Stimulated activated naive CD8-positive, alpha-beta T cell treated with anti-CD3 and anti-CD28 coated beads, Interleukin-15, Interleukin-2, amounts not matched to agents 100 ng/mL and 50 ng/mL, for 24 hours (primary cell): Measurements from ENCODE around the gene CD151.

ENCODE experiments used
- H3K27ac Mint-ChIP-seq: one replicate; pipeline ENCODE4 v1.8.0; 2021; ENCODE audit warnings: mild to moderate bottlenecking, mixed read lengths
- H3K27me3 Mint-ChIP-seq: one replicate; pipeline ENCODE4 v1.8.0; 2021; ENCODE audit warnings: mixed read lengths
- H3K36me3 Mint-ChIP-seq: one replicate; pipeline ENCODE4 v1.8.0; 2021; ENCODE audit warnings: low read depth, mixed read lengths
- H3K4me1 Mint-ChIP-seq: one replicate; pipeline ENCODE4 v1.8.0; 2021; ENCODE audit warnings: low read depth, mixed read lengths
- H3K4me3 Mint-ChIP-seq: one replicate; pipeline ENCODE4 v1.8.0; 2021; ENCODE audit warnings: mild to moderate bottlenecking, mixed read lengths
- H3K9me3 Mint-ChIP-seq: one replicate; pipeline ENCODE4 v1.8.0; 2021; ENCODE audit warnings: mixed read lengths

Gene CD151

DNA sequence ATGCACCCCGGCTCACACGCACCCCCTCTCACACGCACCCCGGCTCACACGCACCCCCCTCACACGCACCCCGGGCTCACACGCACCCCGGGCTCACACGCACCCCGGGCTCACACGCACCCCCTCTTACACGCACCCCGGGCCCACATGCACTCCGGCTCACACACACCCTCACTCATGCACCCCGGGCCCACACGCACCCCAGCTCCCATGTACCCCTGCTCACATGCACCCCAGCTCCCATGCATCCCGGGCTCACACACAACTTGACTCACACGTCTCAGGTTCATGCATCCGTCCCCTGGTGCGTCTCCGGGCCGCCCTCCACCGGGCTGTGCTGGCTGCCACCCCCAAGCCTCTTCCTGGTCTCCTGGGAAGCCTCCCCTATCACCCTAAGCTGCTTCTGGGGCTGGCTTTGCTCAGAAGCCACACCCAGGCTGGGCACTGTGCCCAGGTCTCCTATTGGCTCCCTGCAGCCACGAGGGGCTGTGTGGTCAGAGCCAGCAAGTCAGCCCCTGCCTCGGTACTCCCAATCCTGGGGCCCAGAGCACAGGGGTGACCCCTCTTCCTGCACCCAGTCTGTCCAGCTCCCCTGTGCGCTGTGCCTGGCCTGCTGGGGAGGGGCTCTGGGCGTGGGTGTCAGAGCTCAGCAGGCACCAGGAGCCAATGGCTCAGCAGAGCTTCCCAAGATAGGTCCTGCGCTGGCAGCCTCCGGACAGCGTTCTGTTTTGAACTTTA lies 26.8 kb downstream of the CD151 start:
- Mint-ChIP-seq H3K27ac (no peak overlapping the region), H3K9me3 (no peaks in the 10 kb centered on the region), H3K27me3 (no peaks in the 10 kb centered on the region), H3K4me3 (no peak overlapping the region), H3K36me3 (no peaks in the 10 kb centered on the region), H3K4me1 (peaks cover 3% of the 10 kb centered on the region)

GRCh38 chr11:860234-861104 lies 27.7 kb downstream of the CD151 start:
- Mint-ChIP-seq H3K27me3 (no peaks in the 10 kb centered on the region), H3K4me3 (no peak overlapping the region), H3K27ac (no peak overlapping the region), H3K9me3 (no peaks in the 10 kb centered on the region), H3K4me1 (peaks cover 3% of the 10 kb centered on the region), H3K36me3 (no peaks in the 10 kb centered on the region)

GRCh38 chr11:861105-861479 lies 28.3 kb downstream of the CD151 start:
- Mint-ChIP-seq H3K36me3 (no peaks in the 10 kb centered on the region), H3K27me3 (no peaks in the 10 kb centered on the region), H3K9me3 (no peaks in the 10 kb centered on the region), H3K4me3 (no peak overlapping the region), H3K27ac (no peak overlapping the region), H3K4me1 (peaks cover 3% of the 10 kb centered on the region)

- no peaks in the 10 kb centered on the region for H3K4me1 Mint-ChIP-seq
- no peaks in the 10 kb centered on the region for H3K9me3 Mint-ChIP-seq
- H3K4me3 Mint-ChIP-seq: no peak overlapping the region
- H3K36me3 Mint-ChIP-seq: no peaks in the 10 kb centered on the region
- H3K27me3 Mint-ChIP-seq: no peaks in the 10 kb centered on the region
- H3K27ac Mint-ChIP-seq: no peak overlapping the region
Measured at GRCh38 chr11:862081-862661, 29.4 kb downstream of the CD151 start.

DNA sequence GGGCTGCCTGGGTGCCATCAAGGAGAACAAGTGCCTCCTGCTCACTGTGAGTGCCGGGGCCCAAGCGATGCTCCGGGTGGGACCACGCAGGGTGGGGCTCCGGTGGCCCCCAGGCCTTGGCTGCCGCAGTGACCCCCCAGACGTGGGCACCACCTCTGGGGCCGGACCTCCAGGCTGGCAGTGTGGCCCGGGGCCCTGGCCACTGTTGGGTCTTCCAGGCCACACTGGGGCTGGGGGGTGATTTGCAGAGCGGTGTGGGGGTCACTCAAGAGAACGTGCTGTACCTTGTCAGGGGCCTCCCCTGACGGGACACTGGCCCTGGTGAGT lies 29.9 kb downstream of the CD151 start:
- no peaks in the 10 kb centered on the region for H3K9me3 Mint-ChIP-seq
- no peaks in the 10 kb centered on the region for H3K4me1 Mint-ChIP-seq
- H3K36me3 Mint-ChIP-seq: no peaks in the 10 kb centered on the region
- H3K4me3 Mint-ChIP-seq: no peak overlapping the region
- H3K27me3 Mint-ChIP-seq: no peaks in the 10 kb centered on the region
- H3K27ac Mint-ChIP-seq: no peak overlapping the region

DNA sequence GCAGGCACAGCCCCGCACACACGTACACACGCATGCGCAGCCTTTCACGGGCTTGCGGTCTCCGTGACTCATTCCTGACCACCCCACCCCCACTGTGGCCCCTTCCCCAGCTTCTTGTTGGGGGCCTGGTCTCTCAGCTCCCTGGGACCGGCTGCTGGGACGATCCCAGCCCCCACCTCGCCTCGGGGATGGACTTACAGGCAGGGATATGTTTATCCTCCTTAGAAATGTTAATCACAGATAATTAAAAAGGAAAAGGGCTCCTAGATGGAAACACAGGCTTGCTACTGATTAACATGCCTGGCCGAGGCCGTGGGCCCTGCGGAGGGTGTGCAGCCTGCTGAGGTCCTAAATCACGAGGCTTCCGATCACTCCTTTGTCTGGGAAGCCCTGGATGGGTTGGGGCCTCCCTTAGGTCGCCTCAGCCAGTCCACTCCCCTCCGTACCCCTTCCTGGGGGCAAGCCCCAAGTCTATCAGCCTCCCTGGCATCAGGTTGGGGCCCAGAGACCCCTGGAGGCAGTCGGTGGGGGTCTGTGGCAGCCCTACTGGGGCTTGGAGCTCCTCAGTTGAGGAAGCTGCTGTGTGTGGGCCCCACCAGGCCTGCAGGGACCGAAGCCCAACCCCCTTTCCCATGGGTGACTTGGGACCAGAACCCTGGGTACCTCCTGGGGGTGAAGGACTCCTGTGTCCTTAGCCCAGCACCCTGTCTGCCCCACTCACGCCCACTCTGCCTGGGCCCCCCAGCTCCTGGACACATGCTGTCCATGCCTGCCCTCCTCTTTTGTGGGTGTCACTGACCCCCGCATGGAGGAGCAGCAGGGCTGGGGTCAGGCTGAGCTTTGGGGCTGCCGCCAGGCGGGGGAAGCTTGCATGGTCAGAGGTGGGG lies 30.5 kb downstream of the CD151 start:
- H3K4me1 Mint-ChIP-seq: no peaks in the 10 kb centered on the region

GRCh38 chr11:863910-864827 lies 31.4 kb downstream of the CD151 start:
- Mint-ChIP-seq H3K4me3 (no peak overlapping the region), H3K27ac (no peak overlapping the region), H3K4me1 (no peaks in the 10 kb centered on the region), H3K9me3 (no peaks in the 10 kb centered on the region), H3K27me3 (no peaks in the 10 kb centered on the region), H3K36me3 (no peaks in the 10 kb centered on the region)

More for the DNA sequence above, 30.5 kb downstream of the CD151 start:
- Mint-ChIP-seq H3K4me3 (no peak overlapping the region), H3K9me3 (no peaks in the 10 kb centered on the region), H3K27ac (no peak overlapping the region), H3K36me3 (no peaks in the 10 kb centered on the region), H3K27me3 (no peaks in the 10 kb centered on the region)

DNA sequence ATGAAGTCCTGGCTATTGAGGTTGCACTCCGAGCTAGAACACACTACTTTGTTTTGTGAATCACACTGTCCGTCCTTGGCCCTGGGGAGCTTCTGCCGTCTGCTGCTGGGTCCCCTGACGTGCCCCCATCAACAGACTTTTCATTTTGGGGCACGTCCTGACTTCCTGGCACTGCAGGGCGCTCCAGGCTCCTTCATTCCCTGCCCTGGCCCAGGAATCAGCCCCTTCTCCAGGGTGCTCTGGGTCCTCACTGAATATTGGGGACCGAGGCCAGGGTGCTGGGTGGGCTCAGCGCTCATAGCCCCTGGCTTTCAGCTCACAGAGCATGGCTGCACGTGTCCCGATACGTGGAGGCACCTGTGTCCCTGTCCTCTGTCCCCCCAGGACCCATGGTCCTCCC lies 32.1 kb downstream of the CD151 start:
- Mint-ChIP-seq H3K36me3 (no peaks in the 10 kb centered on the region), H3K9me3 (no peaks in the 10 kb centered on the region), H3K27ac (no peak overlapping the region), H3K27me3 (no peaks in the 10 kb centered on the region), H3K4me1 (no peaks in the 10 kb centered on the region), H3K4me3 (no peak overlapping the region)

DNA sequence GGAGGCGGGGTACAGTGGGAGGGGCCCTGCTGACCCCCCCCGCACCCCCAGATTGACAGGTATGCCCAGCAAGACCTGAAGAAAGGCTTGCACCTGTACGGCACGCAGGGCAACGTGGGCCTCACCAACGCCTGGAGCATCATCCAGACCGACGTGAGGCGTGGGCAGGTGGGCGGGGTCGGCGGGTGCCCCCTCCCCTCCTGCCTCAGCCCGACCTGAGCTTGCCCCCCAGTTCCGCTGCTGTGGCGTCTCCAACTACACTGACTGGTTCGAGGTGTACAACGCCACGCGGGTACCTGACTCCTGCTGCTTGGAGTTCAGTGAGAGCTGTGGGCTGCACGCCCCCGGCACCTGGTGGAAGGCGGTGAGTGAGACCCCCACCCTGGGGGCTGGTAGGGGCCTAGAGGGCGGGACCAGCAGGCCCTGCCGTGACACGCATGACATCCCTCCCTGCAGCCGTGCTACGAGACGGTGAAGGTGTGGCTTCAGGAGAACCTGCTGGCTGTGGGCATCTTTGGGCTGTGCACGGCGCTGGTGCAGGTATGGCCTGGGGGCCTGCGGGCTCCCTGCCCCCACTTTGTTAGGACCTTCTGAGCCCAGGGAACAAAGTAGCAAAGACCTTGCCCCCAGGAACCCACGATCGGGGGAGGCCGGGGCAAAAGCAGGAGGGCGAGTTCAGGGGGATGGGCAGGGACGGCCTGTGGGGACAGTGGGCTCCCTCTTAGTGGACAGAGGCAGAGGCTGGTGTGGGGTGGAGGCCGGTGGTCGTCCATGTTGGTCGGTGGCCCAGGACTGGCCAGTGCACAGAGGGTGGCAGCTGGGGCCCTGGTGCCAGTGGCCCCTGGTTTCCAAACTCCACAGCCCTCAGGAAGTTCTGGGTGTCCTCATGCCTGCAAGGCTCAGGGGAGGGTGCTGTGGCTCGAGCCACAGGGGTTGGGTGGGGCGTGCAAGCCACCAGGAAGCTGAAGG lies 33.0 kb downstream of the CD151 start:
- H3K27ac Mint-ChIP-seq: no peak overlapping the region
- no peaks in the 10 kb centered on the region for H3K36me3 Mint-ChIP-seq
- no peak overlapping the region for H3K4me3 Mint-ChIP-seq
- no peaks in the 10 kb centered on the region for H3K27me3 Mint-ChIP-seq
- H3K4me1 Mint-ChIP-seq: no peaks in the 10 kb centered on the region
- no peaks in the 10 kb centered on the region for H3K9me3 Mint-ChIP-seq

- Mint-ChIP-seq H3K27ac (no peak overlapping the region), H3K4me3 (no peak overlapping the region), H3K4me1 (no peaks in the 10 kb centered on the region), H3K9me3 (no peaks in the 10 kb centered on the region), H3K27me3 (no peaks in the 10 kb centered on the region), H3K36me3 (no peaks in the 10 kb centered on the region)
Measured at GRCh38 chr11:866481-866880, 33.7 kb downstream of the CD151 start.

- H3K4me3 Mint-ChIP-seq: no peak overlapping the region
- no peaks in the 10 kb centered on the region for H3K36me3 Mint-ChIP-seq
- H3K27ac Mint-ChIP-seq: no peak overlapping the region
- H3K4me1 Mint-ChIP-seq: no peaks in the 10 kb centered on the region
- no peaks in the 10 kb centered on the region for H3K9me3 Mint-ChIP-seq
- no peaks in the 10 kb centered on the region for H3K27me3 Mint-ChIP-seq
Measured at GRCh38 chr11:867856-868358, 35.2 kb downstream of the CD151 start.

DNA sequence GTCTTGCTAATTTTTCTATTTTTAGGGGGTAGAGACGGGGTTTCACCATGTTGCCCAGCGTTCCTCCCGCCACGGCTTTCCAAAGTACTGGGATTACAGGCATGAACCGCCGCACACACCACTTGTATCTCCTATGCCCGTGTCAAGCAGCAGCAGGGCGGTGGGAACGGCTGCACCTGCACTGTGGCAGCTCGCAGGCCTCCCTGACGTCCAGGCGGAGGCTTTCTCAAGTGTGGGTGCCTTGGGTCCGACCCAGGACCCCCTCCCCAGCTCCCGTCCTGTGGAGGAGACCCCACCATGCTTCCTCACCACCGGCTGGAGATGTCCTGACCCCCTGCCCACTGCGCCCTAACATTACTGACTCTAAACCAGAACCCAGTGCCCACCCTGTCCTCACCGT lies 35.6 kb downstream of the CD151 start:
- no peaks in the 10 kb centered on the region for H3K27me3 Mint-ChIP-seq
- no peaks in the 10 kb centered on the region for H3K36me3 Mint-ChIP-seq
- H3K9me3 Mint-ChIP-seq: no peaks in the 10 kb centered on the region
- H3K4me3 Mint-ChIP-seq: no peak overlapping the region
- H3K4me1 Mint-ChIP-seq: no peaks in the 10 kb centered on the region
- H3K27ac Mint-ChIP-seq: no peak overlapping the region

DNA sequence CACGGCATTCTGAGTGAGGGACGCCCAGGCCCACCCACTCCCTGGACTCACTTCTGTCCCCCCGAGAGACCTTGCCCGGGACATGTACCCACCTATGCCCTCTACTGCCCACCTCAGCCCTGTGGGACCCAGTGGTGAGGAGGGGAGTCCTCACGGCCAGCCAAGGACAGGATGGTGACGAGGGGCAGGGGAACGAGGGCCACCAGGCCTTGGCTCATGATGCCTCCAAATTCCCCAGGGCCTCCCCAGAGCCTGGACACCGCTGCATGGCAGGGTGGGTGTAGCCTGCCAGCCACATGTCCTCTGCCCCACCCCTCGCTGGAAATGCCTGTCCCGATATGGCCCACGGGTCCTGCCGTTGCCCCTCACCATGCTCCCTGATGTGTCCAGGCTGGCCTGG lies 36.0 kb downstream of the CD151 start:
- no peaks in the 10 kb centered on the region for H3K4me1 Mint-ChIP-seq
- H3K27ac Mint-ChIP-seq: no peak overlapping the region
- no peaks in the 10 kb centered on the region for H3K9me3 Mint-ChIP-seq
- no peak overlapping the region for H3K4me3 Mint-ChIP-seq
- H3K36me3 Mint-ChIP-seq: peaks cover 3% of the 10 kb centered on the region
- H3K27me3 Mint-ChIP-seq: no peaks in the 10 kb centered on the region
